Endometrial microvascular endothelial cells (primary cell): ENCODE measurements around the gene TTC27. TPM values are rescaled to one million over a fixed set of nuclear protein-coding genes. Genes with fewer than 3 reads are reported as not detected.
"Not testable (repeated sequence)": the region's sequence is repeated elsewhere in the genome, so short reads cannot be mapped to it uniquely, and the experiment has no call there.

Source experiments
- in situ Hi-C: cut with HindIII; loops from 2 replicates; pipeline ENCODE4 v1.10.0; 2017; ENCODE audit warnings: low sequenced_read_pairs, low pct_unique_long_range_greater_than_20kb; ENCODE audit errors: inconsistent ontology term
- total RNA-seq: library from RNA; depleted of rRNA; stranded (reverse); fragments of >200 nt; gene quantifications from one replicate; pipeline ENCODE4 v1.2.3, GENCODE V29; 2015; ENCODE audit errors: inconsistent ontology term

The TTC27 gene
- total RNA-seq, 1 donor from 2014 or later, result 39.7 TPM

DNA sequence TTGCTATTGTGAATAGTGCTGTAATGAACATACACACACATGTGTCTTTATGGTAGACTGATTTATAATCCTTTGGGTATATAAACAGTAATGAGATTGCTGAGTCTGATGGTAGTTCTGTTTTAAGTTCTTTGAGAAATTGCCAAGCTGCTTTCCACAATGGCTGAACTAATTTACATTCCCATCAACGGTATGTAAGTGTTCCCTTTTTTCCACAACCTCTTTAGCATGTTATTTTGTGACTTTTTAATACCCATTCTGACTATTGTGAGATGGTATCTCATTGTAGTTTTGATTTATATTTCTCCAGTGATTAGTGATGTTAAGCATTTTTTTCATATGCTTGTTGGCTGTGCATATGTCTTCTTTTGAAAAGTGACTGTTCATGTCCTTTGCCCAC, 86.7 kb downstream of the TTC27 start:
- in situ Hi-C loops, result no loop called here

DNA sequence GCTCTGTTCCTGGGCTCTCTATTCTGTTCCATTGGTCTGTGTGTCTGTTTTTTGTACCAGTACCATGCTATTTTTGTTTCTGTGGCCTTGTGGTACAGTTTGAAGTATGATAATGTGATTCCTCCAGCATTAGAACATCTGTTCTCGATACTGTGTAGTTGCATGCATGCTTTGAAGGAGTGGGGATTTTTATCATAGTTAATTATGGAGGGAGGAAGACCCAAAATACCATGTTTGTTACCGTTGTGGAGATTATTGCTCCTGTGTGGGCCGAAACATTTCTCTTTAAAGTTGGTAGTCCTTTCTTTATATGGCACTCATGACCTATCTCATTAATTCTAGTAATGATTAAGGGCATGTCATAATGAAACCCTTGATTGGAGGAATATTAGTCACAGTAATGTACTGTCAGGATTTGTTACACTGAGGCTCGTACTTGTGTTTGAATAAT, 87.6 kb downstream of the TTC27 start:
- in situ Hi-C loops, result no loop called here

DNA sequence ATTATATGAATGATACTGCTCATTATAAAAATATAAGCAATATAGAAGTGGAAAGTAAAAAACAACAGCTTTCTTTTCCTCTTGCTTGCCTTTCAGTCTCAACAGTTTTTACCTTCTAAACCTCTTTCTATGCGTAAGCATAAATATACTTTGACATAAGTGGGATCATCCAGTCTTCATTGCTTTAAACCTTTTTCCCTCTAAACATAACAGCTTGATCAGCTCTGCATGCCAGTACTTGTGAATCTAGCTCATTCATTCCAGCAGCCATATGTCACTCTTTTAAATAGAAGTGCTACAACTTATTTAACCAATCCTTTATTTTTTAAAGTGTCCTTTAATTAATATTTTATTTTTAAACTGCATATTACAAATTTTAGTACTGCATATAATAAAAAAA, 88.1 kb downstream of the TTC27 start:
- in situ Hi-C loops, result no loop called here

DNA sequence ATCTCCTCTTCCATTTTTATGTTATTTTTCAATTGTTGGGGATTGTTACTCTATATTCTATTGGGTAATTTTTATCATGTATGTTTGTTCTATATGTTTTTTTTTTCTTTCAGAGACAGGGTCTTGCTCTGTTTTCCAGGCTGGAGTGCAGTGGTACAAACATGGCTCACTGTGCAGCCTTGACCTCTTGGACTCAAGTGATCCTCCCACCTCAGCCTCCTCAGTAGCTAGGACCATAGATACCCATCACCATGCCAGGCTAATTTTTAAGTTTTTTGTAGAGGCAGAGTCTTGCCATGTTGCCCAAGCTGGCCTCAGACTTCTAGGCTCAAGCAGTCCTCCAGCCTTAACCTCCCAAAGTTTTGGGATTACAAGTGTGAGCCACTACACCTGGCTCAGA, 88.7 kb downstream of the TTC27 start:
- in situ Hi-C loops, result no loop called here

DNA sequence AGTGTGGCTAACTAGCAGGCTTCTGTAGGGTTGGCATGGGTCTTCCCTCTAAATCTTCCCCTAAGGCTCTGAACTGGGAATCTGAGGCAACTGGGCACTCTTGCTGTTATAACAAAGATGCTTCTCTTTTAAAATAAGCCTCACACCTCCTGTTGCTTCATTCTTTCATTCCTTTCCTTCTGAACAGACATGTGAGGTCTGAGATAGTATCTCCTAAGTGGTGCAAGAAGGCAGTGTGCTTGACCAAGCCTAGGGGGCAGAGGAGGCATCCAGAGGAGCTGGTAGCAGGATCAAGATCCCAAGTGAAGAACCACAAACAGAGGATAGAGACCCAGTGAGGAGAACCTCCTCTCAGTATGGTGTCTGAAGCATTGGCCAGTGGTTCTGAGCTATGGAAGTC, 90.9 kb downstream of the TTC27 start:
- in situ Hi-C loops, result no loop called here

DNA sequence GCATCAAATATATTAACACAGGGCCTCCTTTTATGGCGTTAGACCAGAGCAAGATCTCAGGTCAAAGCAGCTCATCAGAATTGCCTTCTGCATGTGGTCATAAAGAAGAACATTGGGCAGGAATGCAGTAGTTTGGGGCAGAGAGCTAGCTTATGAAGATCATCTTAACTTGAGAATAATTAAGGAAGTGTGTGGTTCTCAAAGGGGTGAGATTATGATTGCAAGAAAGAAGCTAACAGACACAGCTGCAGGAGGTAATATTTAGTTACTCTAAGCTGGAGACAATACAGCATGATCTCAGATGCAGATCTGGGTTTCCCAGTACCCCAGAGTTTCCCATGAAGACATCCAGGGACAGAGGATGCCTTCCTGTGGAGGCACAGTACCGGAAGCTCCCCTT, 91.6 kb downstream of the TTC27 start:
- in situ Hi-C loops, result no loop called here

DNA sequence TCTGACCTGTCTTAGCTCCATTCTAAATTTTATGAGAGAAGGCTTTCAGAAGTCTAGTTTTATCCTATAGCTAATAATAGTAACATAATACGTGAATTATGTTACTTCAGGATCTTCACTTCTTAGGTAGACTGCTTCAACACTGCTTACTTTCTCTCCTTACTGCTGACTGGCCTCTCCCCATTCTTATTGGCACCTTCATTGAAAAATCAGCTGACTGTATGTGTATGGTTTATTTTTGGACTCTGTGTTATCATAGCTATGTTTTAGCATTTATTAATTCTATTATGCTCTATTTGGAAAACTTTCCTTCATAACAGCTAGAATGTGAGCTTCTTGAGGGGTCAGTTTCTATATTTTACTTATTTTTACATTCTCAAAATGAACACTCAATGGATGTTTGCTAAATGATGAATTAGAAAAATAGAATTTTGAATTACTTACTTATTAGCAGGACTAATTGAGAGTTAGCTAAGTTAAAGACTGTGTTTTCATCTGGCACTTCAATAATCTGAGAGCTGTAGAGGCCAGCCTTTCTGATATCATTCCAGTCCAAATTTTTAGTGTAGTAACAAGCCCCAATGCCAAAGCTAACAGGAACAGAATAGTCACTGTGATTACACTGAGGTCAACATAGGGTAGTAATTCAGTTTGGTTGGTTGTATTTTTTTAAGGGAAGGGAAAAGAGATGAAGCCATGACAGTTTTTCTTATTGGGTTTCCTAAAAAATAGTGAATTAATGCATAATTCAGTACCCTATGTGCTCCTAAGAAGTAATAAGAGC, 92.3 kb downstream of the TTC27 start:
- in situ Hi-C loops, result no loop called here

DNA sequence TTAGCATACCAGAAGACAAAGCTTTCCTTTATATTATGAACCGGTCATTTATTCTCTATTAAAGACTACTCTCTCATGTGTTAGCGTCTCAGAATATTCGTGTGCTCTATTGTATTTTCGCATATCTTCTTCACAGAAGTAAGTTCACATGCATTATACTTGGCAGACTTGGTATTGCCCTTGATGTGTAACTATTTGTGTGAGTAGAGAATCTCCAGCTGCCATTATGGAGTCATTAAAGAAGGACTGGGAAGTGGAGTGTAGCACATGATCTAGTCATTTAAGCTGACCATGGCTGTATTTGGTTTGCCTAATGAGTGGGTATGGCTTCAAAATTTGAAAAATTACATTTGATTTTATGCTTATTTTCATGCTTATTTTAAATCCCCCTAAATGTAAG, 92.9 kb downstream of the TTC27 start:
- in situ Hi-C loops, result no loop called here

DNA sequence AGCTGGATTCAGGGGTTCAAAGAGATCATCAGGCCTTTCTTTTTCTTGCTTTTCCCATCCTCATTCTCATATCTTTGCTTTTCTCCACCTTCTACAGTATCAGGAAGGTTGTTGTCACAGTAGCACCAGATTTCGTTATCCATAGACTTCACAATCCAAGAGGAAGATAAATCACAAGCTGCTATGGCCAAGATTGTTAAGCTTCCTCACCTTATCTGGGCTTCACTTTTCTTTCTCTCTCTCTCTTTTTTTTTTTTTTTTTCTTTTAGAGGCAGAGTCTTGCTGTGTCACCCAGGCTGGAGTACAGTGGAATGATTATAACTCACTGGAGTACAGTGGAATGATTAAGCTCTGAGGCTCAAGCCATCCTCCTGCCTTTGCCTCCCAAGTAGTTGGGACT, 93.5 kb downstream of the TTC27 start:
- in situ Hi-C loops, result no loop called here

DNA sequence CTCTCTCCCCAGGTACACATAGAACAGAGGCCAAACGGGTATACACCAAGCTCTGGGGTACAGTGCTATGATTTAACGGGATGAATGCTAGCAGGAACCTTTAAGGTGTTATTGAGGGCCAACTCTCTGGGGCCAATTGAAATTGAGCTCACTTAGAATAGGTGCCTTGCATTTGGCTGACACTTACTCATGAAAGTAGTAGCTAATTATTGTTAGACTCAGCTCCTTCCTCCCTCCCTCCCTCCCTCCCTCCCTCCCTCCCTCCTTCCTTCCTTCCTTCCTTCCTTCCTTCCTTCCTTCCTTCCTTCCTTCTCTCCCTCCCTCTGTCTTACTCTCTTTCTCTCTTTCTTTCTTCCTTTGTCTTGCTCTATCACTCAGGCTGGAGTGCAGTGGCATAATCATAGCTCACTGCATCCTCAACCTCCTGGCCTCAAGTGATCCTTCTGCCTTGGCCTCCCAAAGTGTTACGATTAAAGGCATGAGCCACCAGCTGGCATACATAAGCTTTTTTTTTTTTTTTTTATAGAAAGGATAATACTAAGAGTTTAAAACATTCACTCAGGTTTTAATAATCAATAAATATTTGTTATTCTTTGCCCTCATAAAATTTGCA, 95.7 kb downstream of the TTC27 start:
- in situ Hi-C loops, result no loop called here

DNA sequence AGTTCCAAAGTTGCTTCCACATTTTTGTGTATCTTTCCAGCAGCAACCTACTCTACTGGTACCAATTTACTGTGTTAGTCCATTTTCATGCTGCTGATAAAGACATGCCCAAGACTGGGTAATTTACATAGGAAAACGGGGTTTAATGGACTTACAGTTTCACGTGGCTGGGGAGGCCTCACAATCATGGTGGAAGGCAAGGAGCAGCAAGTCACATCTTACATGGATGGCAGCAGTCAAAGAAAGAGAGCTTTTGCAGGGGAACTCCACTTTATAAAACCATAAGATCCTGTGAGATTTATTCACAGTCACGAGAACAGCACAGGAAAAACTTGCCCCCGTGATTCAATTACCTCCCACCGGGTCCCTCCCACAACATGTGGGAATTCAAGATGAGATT, 98.8 kb downstream of the TTC27 start:
- in situ Hi-C loops, result not testable (repeated sequence)

DNA sequence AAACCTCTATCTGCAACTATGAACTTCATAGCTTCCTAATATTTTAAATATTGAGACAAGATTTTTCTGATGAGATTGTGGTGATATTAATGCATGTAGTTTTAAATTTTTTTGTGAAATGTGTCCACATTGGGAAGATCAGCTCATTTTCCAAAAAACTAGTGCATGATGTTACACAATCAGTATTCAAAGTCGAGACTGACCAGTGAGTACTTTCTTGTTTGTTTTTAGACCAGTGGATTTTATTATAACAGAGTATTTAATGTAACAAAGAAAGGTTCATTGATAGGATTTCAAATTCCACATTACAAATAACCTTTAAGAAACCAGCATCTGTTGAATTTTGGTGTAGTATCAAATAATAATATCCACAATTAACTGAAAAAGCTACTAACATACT, 99.3 kb downstream of the TTC27 start:
- in situ Hi-C loops, result no loop called here

DNA sequence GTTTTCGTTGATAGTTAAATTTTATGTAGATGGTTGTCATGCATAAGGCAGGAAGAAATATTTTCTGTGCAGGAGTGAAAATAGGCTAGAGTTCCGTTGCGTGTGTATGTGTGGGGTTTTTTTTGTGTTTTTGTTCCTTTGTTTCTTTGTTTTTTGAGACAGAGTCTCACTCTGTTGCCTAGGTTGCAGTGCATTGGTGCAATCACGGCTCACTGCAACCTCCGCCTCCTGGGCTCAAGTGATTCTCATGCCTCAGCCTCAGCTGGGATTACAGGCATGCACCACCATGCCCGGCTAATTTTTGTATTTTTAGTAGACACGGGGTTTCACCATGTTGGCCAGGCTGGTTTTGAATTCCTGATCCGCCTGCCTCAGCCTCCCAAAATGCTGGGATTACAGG, 103.1 kb downstream of the TTC27 start:
- in situ Hi-C loops, result not testable (repeated sequence)

DNA sequence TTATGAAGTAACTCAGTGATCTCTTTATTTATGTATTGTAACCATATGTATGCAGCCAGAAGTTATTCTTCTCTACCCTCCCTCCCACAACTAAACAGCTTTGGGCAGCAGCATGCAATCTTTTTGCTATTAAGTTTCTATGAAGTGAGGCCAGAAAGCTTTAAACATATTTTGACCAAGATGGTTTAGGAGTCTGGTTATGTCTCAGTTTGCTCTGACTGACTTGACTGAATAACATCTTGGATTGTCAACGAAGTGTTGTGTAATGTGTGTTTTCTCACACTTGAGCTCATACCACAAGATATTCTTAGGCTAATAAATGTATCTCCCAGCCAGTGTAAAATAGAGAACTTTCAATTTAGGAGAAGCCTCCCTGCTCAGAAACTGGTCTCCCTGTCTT, 104.3 kb downstream of the TTC27 start:
- in situ Hi-C loops, result no loop called here

DNA sequence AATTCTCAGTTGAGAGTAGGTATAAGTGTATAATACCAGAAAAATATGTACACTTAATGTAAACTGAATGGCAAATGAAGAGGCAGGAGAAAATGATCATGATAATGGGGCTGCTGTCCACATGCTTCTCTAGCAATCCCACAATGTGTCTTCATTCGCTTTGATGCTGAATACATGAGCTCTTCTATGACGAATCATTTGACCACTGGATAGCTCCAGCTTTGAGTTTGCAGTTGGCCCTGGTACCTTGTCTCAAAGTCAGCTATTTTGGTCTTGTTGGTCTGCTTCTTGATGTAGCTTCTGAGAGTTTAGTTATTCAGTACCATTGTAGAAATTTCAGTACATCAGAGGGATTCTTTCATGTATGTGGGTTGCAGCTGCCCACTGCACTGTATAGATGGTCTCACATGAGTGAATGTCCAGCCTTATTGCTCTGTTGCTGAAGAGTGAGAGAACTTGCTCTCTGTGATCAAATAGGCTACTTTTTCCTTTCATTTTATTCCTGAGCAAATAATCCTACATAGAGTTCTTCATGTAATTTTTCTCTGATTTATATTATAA, 105.1 kb downstream of the TTC27 start:
- in situ Hi-C loops, result no loop called here

DNA sequence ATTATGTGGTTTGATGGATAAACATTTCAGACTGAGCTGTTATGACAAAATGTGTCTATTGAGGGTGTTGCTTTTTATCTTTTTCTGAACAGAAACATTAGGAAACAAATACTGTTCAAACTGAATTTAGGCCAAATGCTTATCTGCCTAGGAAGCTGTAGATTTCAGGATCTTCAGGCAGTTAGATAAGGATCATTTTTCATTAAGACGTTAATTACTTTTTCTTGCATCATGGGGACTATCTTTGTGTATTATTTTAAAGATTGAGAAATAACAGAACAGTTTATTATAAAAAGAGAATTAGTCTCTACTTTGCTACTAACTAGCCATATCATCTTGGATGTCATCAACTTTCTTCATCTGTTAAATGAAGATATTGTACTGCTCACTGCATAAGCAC, 107.5 kb downstream of the TTC27 start:
- in situ Hi-C loops, result no loop called here

DNA sequence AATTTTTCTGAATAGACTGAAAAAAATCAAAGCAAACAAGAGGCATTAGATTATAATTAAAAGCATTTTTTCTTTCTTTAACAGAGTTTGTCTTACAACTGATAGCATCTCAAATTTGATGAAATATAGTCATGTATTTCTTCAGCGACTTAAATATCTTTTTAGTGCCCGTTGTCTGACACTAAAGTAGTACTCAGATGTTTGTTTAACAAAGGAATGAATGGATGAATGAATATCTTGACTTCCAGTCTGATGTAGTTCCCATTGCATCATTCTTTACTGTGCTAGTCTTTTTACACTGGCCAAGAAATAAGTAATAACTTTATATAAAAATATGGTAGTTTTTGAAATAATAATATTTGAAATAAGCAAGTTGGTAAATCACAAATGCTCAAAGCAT, 111.1 kb downstream of the TTC27 start:
- in situ Hi-C loops, result no loop called here

DNA sequence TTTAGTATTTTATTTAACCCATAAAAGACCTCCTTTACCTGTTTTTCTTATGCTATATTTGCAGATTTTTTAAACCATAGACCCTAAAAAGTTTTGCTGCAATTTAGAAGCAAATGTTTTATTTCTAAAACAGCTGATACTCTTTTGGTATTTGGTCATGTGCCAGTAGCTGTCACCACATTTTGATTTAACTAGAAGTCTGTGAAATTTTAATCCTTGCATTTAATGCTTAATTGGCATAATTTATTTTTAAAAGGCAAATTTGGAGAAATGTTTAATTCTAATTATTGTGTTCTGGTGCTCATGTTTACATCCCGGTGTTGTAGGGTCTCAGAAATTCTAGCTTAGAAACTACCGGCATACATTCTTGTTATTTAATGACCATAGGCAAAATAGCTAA, 111.8 kb downstream of the TTC27 start:
- in situ Hi-C loops, result no loop called here

DNA sequence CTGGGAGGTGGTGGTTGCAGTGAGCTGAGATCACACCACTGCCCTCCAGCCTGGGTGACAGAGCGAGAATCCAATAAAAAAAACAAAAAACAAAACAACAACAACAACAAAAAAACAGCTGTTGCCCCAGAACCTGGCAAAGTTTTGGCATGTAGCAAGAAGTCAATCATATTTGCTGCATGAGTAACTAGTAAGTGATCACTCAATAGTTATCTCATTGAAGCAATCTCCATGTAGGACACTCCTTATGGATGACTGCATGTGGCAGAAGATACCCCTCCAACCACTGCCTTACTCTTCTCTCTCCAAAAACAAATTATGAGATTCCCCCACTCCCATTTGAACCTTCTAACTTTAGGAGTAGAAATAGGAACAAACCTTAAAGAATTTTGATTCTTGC, 113.7 kb downstream of the TTC27 start:
- in situ Hi-C loops, result no loop called here

DNA sequence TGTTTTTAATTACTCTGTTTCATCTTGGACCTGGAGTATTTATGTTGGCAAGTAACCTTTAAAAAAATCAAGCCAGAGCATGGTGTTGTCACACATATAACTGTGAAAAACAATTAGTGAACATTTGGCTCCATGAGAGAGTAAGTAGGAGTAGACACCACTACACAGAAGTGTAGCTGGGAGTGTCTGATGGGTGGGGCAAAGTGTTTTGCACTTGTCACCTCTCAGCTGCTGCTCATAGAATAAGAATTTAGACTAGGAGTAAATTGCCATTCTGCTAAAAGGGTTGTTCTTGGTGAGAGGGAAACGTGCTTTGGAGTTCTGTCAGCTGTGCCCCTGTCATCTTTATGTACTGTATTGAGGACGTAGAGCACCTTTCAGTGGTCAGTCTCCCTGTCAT, 114.5 kb downstream of the TTC27 start:
- in situ Hi-C loops, result no loop called here
